HG03439 (cell line): ENCODE results near the gene RPL22.

Source experiments
- ATAC-seq: cut with Tn5 transposase; IDR thresholded peaks from one replicate; pipeline ENCODE4 v1.9.1; 2021; ENCODE audit warnings: mild to moderate bottlenecking, moderate library complexity; ENCODE audit not compliant: unreplicated experiment

RPL22 gene

GRCh38 chr1:6199298-6200187, at the start of gene RPL22:
TSS of gene RPL22 (minus strand) at chr1:6199595. CDS start at chr1:6199573, 22 bp downstream.
- ATAC-seq: peak; percentile 95

- ATAC-seq: no peak
Observed at GRCh38 chr1:6248161-6248776, 48.9 kb upstream of the RPL22 start.

- no peak for ATAC-seq
Observed at GRCh38 chr1:6247651-6248050, 48.3 kb upstream of the RPL22 start.

- ATAC-seq: peak; percentile 51
Observed at GRCh38 chr1:6246497-6247467, 47.4 kb upstream of the RPL22 start.

GRCh38 chr1:6245869-6246496, 46.6 kb upstream of the RPL22 start:
- peak; percentile 18 for ATAC-seq

GRCh38 chr1:6245086-6245868, 45.9 kb upstream of the RPL22 start:
- ATAC-seq: peak; percentile 56

GRCh38 chr1:6244401-6245049, 45.1 kb upstream of the RPL22 start:
- no peak for ATAC-seq

- no peak for ATAC-seq
Observed at GRCh38 chr1:6243993-6244392, 44.6 kb upstream of the RPL22 start, which contains the start of gene HES3. TSS of gene HES3 (plus strand) at chr1:6244179. CDS start at chr1:6244366, 187 bp downstream.

GRCh38 chr1:6243053-6243834, 43.8 kb upstream of the RPL22 start:
- ATAC-seq: no peak

GRCh38 chr1:6241887-6242740, 42.7 kb upstream of the RPL22 start:
- ATAC-seq: no peak

GRCh38 chr1:6241107-6241886, 41.9 kb upstream of the RPL22 start:
- no peak for ATAC-seq

GRCh38 chr1:6239950-6240768, 40.8 kb upstream of the RPL22 start:
- ATAC-seq: no peak

GRCh38 chr1:6239213-6239752, 39.9 kb upstream of the RPL22 start:
- ATAC-seq: no peak

- no peak for ATAC-seq
Observed at GRCh38 chr1:6237093-6237492, 37.7 kb upstream of the RPL22 start.

- ATAC-seq: peak; percentile 11
Observed at GRCh38 chr1:6235296-6235677, 35.9 kb upstream of the RPL22 start.
